Loucy (cell line): Measurements from ENCODE around the gene ERF.

ENCODE experiments used
- H2AFZ ChIP-seq: fragments of 200-600 bp; sonication (generic); 2 replicates; pipeline ENCODE4 v1.6.0; 2016; ENCODE audit warnings: antibody characterized with exemption, mild to moderate bottlenecking, low read length, moderate library complexity
- H3F3A ChIP-seq: fragments of 200-600 bp; 2 replicates; pipeline ENCODE4 v1.6.0; 2016; ENCODE audit warnings: antibody characterized with exemption, low read depth, mild to moderate bottlenecking
- H3K27me3 ChIP-seq: fragments of 200-600 bp; sonication (generic); 2 replicates; pipeline ENCODE4 v1.6.1; 2014; ENCODE audit warnings: low read length, mild to moderate bottlenecking; ENCODE audit not compliant: insufficient read depth, poor library complexity, severe bottlenecking
- H3K36me3 ChIP-seq: fragments of 200-600 bp; sonication (generic); 2 replicates; pipeline ENCODE4 v1.6.1; 2016; ENCODE audit warnings: low read length; ENCODE audit not compliant: insufficient read depth
- H3K4me1 ChIP-seq: fragments of 200-600 bp; sonication (generic); 2 replicates; pipeline ENCODE4 v1.5.1; 2014; ENCODE audit warnings: low read length, mild to moderate bottlenecking; ENCODE audit not compliant: insufficient read depth, poor library complexity, severe bottlenecking
- H3K4me2 ChIP-seq: fragments of 200-600 bp; sonication (generic); 2 replicates; pipeline ENCODE4 v1.6.0; 2014; ENCODE audit warnings: antibody characterized with exemption, low read length, low read depth, mild to moderate bottlenecking; ENCODE audit not compliant: poor library complexity, severe bottlenecking
- H3K4me3 ChIP-seq: fragments of 200-600 bp; sonication (generic); 2 replicates; pipeline ENCODE4 v1.5.1; 2014; ENCODE audit warnings: low read length, mild to moderate bottlenecking, mixed read lengths; ENCODE audit not compliant: poor library complexity, severe bottlenecking
- H3K79me2 ChIP-seq: fragments of 200-600 bp; sonication (generic); 2 replicates; pipeline ENCODE4 v1.6.1; 2014; ENCODE audit warnings: low read length; ENCODE audit not compliant: insufficient read depth
- H3K9ac ChIP-seq: fragments of 200-600 bp; sonication (generic); 2 replicates; pipeline ENCODE4 v1.6.0; 2014; ENCODE audit warnings: mild to moderate bottlenecking, low read depth, low read length, moderate library complexity; ENCODE audit not compliant: poor library complexity, severe bottlenecking
- H3K9me2 ChIP-seq: fragments of 200-600 bp; sonication (generic); replicated peaks from 2 replicates; pipeline ENCODE4 v1.6.1; 2016; ENCODE audit warnings: low read depth, low read length, mixed read lengths
- H3K9me3 ChIP-seq: fragments of 200-600 bp; sonication (generic); 2 replicates; pipeline ENCODE4 v1.6.1; 2014; ENCODE audit warnings: mild to moderate bottlenecking, antibody characterized with exemption, low read length, low read depth; ENCODE audit not compliant: insufficient read depth
- H4K20me1 ChIP-seq: fragments of 200-600 bp; sonication (generic); 2 replicates; pipeline ENCODE4 v1.6.0; 2014; ENCODE audit warnings: antibody characterized with exemption, low read length, mild to moderate bottlenecking; ENCODE audit not compliant: insufficient read depth, poor library complexity, severe bottlenecking
- EZH2phosphoT487 ChIP-seq: fragments of 200-600 bp; IDR thresholded peaks from 2 replicates; pipeline ENCODE4 v1.6.1; 2018; ENCODE audit warnings: antibody characterized with exemption, mild to moderate bottlenecking, moderate library complexity, borderline replicate concordance
- TF ChIP-seq, protein P1 (sequence below): fragments of 200-600 bp; sonication (generic); conservative IDR thresholded peaks from 2 replicates; pipeline ENCODE4 v1.5.1; 2014; ENCODE audit warnings: mild to moderate bottlenecking, antibody characterized with exemption, low read length

Gene ERF

DNA sequence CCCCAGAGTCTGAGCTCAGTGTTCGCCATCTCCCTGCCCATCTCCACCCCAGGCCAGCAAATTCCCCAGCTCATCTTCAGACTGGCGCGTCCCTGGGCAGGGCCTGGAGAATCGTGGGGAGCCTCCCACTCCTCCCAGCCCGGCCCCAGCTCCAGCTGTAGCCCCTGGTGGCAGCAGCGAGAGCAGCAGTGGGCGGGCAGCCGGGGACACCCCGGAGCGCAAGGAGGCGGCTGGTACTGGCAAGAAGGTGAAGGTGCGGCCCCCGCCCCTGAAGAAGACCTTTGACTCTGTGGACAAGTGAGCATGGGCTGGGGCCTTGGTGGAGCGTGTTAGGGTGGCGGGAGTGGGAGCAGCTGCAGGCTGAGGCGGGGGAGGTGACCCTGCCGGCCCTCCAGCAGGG is 38.6 kb upstream of the ERF start:
- Histone ChIP-seq H3F3A (no peaks in the 10 kb centered on the region), H4K20me1 (peaks cover under 1% of the 10 kb centered on the region), H3K27me3 (no peaks in the 10 kb centered on the region), H3K36me3 (peaks cover 49% of the 10 kb centered on the region; the same call in 1 of the 2 replicates), H3K9ac (no peak overlapping the region), H3K9me3 (no peaks in the 10 kb centered on the region), H3K4me3 (no peak overlapping the region), H2AFZ (no peak overlapping the region), H3K4me2 (no peak overlapping the region), H3K4me1 (no peaks in the 10 kb centered on the region), H3K79me2 (no peaks in the 10 kb centered on the region), H3K9me2 (no peaks in the 10 kb centered on the region)
- no peak for TF ChIP-seq EZH2phosphoT487
- TF ChIP-seq, protein P1, sequence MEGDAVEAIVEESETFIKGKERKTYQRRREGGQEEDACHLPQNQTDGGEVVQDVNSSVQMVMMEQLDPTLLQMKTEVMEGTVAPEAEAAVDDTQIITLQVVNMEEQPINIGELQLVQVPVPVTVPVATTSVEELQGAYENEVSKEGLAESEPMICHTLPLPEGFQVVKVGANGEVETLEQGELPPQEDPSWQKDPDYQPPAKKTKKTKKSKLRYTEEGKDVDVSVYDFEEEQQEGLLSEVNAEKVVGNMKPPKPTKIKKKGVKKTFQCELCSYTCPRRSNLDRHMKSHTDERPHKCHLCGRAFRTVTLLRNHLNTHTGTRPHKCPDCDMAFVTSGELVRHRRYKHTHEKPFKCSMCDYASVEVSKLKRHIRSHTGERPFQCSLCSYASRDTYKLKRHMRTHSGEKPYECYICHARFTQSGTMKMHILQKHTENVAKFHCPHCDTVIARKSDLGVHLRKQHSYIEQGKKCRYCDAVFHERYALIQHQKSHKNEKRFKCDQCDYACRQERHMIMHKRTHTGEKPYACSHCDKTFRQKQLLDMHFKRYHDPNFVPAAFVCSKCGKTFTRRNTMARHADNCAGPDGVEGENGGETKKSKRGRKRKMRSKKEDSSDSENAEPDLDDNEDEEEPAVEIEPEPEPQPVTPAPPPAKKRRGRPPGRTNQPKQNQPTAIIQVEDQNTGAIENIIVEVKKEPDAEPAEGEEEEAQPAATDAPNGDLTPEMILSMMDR, result no peak

DNA sequence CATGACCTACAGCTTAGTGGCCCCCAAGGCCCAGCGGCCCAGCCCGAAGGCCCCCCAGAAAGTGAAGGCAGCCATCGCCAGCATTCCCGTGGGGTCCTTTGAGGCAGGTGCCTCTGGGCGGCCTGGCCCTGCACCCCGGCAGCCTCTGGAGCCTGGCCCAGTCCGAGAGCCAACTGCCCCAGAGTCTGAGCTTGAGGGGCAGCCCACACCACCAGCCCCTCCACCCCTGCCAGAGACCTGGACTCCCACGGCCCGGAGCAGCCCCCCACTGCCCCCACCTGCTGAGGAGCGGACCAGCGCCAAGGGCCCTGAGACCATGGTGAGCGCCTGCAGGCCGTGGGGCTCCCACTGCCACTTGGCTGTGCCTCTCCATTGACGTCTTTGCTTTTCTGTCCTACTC is 38.0 kb upstream of the ERF start:
- H3K79me2 ChIP-seq, result no peaks in the 10 kb centered on the region
- H3F3A ChIP-seq, result no peaks in the 10 kb centered on the region
- peaks cover 3% of the 10 kb centered on the region for H4K20me1 ChIP-seq
- no peaks in the 10 kb centered on the region for H3K9me3 ChIP-seq
- H3K27me3 ChIP-seq, result no peaks in the 10 kb centered on the region
- no peak for TF ChIP-seq EZH2phosphoT487
- TF ChIP-seq, protein P1, result no peak
- no peak overlapping the region for H3K4me2 ChIP-seq
- H3K4me3 ChIP-seq, result no peak overlapping the region
- H3K9ac ChIP-seq, result no peak overlapping the region
- no peak overlapping the region for H2AFZ ChIP-seq
- peaks cover 54% of the 10 kb centered on the region; the same call in 1 of the 2 replicates for H3K36me3 ChIP-seq
- no peaks in the 10 kb centered on the region for H3K9me2 ChIP-seq
- no peaks in the 10 kb centered on the region for H3K4me1 ChIP-seq

- Histone ChIP-seq H3K36me3 (peaks cover 61% of the 10 kb centered on the region; the same call in 1 of the 2 replicates), H3K9me3 (no peaks in the 10 kb centered on the region), H3K27me3 (no peaks in the 10 kb centered on the region), H3K4me3 (no peak overlapping the region), H4K20me1 (peaks cover 3% of the 10 kb centered on the region), H3F3A (no peaks in the 10 kb centered on the region), H3K9me2 (no peaks in the 10 kb centered on the region), H2AFZ (no peak overlapping the region), H3K4me1 (no peaks in the 10 kb centered on the region), H3K79me2 (no peaks in the 10 kb centered on the region), H3K4me2 (no peak overlapping the region), H3K9ac (no peak overlapping the region)
- TF ChIP-seq, protein P1, result no peak
- TF ChIP-seq EZH2phosphoT487, result no peak
Measured at GRCh38 chr19:42292042-42292960, 37.4 kb upstream of the ERF start.
